OCI-LY3 (cell line): Measurements from ENCODE around the gene CISH.

Source experiments
- H2AFZ ChIP-seq: fragments of 200-600, 300-600 bp; shearing (Covaris generic); 2 replicates; pipeline ENCODE4 v1.6.0; 2014; ENCODE audit warnings: antibody characterized with exemption, low read depth, low read length
- H3K27ac ChIP-seq: fragments of 200-600, 300-600 bp; sonication (generic); 2 replicates; pipeline ENCODE4 v1.5.1; 2014; ENCODE audit warnings: mild to moderate bottlenecking, low read length, moderate library complexity, mixed read lengths
- H3K27me3 ChIP-seq: fragments of 200-600, 300-600 bp; sonication (generic); 2 replicates; pipeline ENCODE4 v1.6.1; 2014; ENCODE audit warnings: low read depth, low read length, mixed read lengths
- H3K36me3 ChIP-seq: fragments of 200-600, 300-600 bp; sonication (generic); replicated peaks from 2 replicates; pipeline ENCODE3; 2014; ENCODE audit warnings: low read depth, low read length, mixed read lengths
- H3K4me1 ChIP-seq: fragments of 300-600, 200-600 bp; sonication (generic); 2 replicates; pipeline ENCODE4 v1.6.1; 2014; ENCODE audit warnings: low read length, mixed read lengths
- H3K4me2 ChIP-seq: fragments of 200-600, 300-600 bp; sonication (generic); 2 replicates; pipeline ENCODE4 v1.6.1; 2014; ENCODE audit warnings: low read length, mixed read lengths
- H3K4me3 ChIP-seq: fragments of 300-600, 200-600 bp; sonication (generic); 2 replicates; pipeline ENCODE4 v1.5.1; 2014; ENCODE audit warnings: antibody characterized with exemption, mild to moderate bottlenecking, low read length, moderate library complexity
- H3K79me2 ChIP-seq: fragments of 300-600, 200-600 bp; shearing (Covaris generic); 2 replicates; pipeline ENCODE4 v1.6.1; 2014; ENCODE audit warnings: mild to moderate bottlenecking, low read length, mixed read lengths
- H3K9ac ChIP-seq: fragments of 300-600, 200-600 bp; shearing (Covaris generic); 2 replicates; pipeline ENCODE4 v1.6.0; 2014; ENCODE audit warnings: mild to moderate bottlenecking, low read length, moderate library complexity
- H3K9me3 ChIP-seq: fragments of 200-600, 300-600 bp; shearing (Covaris generic); 2 replicates; pipeline ENCODE4 v1.6.1; 2014; ENCODE audit warnings: low read length, mixed read lengths; ENCODE audit not compliant: insufficient read depth
- H4K20me1 ChIP-seq: fragments of 200-600, 300-600 bp; sonication (generic); 2 replicates; pipeline ENCODE4 v1.6.1; 2016; ENCODE audit warnings: low read length, mixed read lengths; ENCODE audit not compliant: insufficient read depth
- EZH2phosphoT487 ChIP-seq: fragments of 200-600 bp; shearing (Covaris generic); IDR thresholded peaks from 2 replicates; pipeline ENCODE4 v1.6.1; 2018; ENCODE audit warnings: antibody characterized with exemption, mixed run types, low read depth
- TF ChIP-seq, protein P1 (sequence below): fragments of 200-600, 300-600 bp; sonication (generic); IDR thresholded peaks from 2 replicates; pipeline ENCODE4 v1.5.1; 2014; ENCODE audit warnings: antibody characterized with exemption, low read length, low read depth

The CISH gene

GRCh38 chr3:50617911-50618481, 6.4 kb upstream of the CISH start:
- no peak overlapping the region for H3K27ac ChIP-seq

DNA sequence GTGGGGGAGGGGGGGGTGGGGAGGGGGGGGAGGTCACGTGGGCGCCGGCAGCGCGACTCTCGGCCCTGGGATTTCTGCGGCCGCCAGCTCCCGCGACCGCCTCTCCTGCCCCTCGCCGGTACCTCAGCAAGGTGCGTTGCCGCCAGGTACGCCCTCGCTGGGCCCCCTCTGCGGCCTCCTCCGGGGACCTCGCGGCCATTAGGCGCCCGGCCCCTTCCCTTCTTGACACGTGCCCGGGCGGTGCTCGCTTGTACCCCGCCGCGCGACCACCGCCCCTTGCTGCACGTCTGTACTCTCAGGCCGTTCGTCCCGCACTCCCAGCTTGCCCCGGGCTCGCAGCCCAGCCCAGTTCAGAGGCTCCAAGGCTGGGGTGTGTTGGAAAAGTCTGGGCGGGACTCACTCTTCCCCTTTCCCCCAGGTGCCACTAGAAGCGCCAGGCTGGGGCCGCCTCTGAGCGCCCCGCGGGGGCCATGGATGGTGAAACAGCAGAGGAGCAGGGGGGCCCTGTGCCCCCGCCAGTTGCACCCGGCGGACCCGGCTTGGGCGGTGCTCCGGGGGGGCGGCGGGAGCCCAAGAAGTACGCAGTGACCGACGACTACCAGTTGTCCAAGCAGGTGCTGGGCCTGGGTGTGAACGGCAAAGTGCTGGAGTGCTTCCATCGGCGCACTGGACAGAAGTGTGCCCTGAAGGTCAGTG, 5.7 kb upstream of the CISH start, which contains the start of gene MAPKAPK3:
Gene MAPKAPK3, plus strand, starts transcription at position 56 of the 696 bp plus-strand sequence. Its CDS starts 415 bp downstream, at position 471.
- peak within 1 kb of the TSS; percentile 98 for H3K4me2 ChIP-seq
- H3K9me3 ChIP-seq: no peaks in the 10 kb centered on the region
- peaks cover 29% of the 10 kb centered on the region for H3K79me2 ChIP-seq
- no peaks in the 10 kb centered on the region for H4K20me1 ChIP-seq
- H3K27ac ChIP-seq: peak within 1 kb of the TSS; percentile 62
- peak within 1 kb of the TSS; percentile 75 for H2AFZ ChIP-seq
- peaks cover 5% of the 10 kb centered on the region for H3K36me3 ChIP-seq
- H3K4me1 ChIP-seq: peaks cover 19% of the 10 kb centered on the region
- H3K9ac ChIP-seq: peak within 1 kb of the TSS; percentile 89
- H3K27me3 ChIP-seq: peaks cover 14% of the 10 kb centered on the region
- H3K4me3 ChIP-seq: peak within 1 kb of the TSS; percentile 85
- TF ChIP-seq EZH2phosphoT487: no peak
- TF ChIP-seq, protein P1, sequence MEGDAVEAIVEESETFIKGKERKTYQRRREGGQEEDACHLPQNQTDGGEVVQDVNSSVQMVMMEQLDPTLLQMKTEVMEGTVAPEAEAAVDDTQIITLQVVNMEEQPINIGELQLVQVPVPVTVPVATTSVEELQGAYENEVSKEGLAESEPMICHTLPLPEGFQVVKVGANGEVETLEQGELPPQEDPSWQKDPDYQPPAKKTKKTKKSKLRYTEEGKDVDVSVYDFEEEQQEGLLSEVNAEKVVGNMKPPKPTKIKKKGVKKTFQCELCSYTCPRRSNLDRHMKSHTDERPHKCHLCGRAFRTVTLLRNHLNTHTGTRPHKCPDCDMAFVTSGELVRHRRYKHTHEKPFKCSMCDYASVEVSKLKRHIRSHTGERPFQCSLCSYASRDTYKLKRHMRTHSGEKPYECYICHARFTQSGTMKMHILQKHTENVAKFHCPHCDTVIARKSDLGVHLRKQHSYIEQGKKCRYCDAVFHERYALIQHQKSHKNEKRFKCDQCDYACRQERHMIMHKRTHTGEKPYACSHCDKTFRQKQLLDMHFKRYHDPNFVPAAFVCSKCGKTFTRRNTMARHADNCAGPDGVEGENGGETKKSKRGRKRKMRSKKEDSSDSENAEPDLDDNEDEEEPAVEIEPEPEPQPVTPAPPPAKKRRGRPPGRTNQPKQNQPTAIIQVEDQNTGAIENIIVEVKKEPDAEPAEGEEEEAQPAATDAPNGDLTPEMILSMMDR: peak; percentile 23

More at GRCh38 chr3:50617911-50618481, 6.4 kb upstream of the CISH start:
- Histone ChIP-seq H3K9me3 (no peaks in the 10 kb centered on the region), H3K4me2 (peak overlapping the region; percentile 98), H3K4me3 (peak overlapping the region; percentile 85), H3K4me1 (peaks cover 14% of the 10 kb centered on the region), H2AFZ (peak overlapping the region; percentile 66; the same call in 1 of the 2 replicates), H4K20me1 (no peaks in the 10 kb centered on the region), H3K27me3 (peaks cover 6% of the 10 kb centered on the region), H3K9ac (peak overlapping the region; percentile 89), H3K79me2 (peaks cover 29% of the 10 kb centered on the region), H3K36me3 (peaks cover 12% of the 10 kb centered on the region)
- TF ChIP-seq EZH2phosphoT487: no peak
- TF ChIP-seq, protein P1: no peak

DNA sequence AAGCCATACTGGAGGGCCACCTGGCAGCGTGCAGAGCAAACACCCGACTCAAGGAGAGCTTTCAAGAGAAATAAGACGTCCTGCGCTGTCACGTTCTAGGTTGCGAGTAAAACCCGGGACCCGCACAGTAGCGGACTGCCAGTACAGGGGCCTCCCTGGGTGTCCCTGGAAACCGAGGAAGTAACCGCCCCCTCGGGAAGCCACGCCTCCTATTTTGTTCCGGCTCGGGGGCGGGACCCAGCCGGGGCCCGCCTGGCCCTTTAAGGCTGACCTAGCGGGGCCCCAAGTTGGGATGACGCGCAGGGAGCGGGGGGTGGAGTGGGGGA, 5.2 kb upstream of the CISH start:
- peak overlapping the region; percentile 75; the same call in 1 of the 2 replicates for H2AFZ ChIP-seq
- peak overlapping the region; percentile 98 for H3K4me2 ChIP-seq
- peaks cover 29% of the 10 kb centered on the region for H3K79me2 ChIP-seq
- H3K27me3 ChIP-seq: peaks cover 15% of the 10 kb centered on the region
- no peaks in the 10 kb centered on the region for H4K20me1 ChIP-seq
- peak overlapping the region; percentile 22 for H3K27ac ChIP-seq
- peaks cover 20% of the 10 kb centered on the region for H3K4me1 ChIP-seq
- H3K9ac ChIP-seq: peak overlapping the region; percentile 50
- H3K4me3 ChIP-seq: peak overlapping the region; percentile 83
- peaks cover 4% of the 10 kb centered on the region for H3K36me3 ChIP-seq
- no peaks in the 10 kb centered on the region for H3K9me3 ChIP-seq
- TF ChIP-seq EZH2phosphoT487: no peak
- TF ChIP-seq, protein P1: no peak

- Histone ChIP-seq H3K27ac (peak overlapping the region; percentile 22), H3K36me3 (peaks cover 4% of the 10 kb centered on the region), H3K79me2 (peaks cover 29% of the 10 kb centered on the region), H3K9ac (peak overlapping the region; percentile 50), H3K27me3 (peaks cover 15% of the 10 kb centered on the region), H4K20me1 (no peaks in the 10 kb centered on the region), H3K4me1 (peaks cover 22% of the 10 kb centered on the region), H2AFZ (peak overlapping the region; percentile 75; the same call in 1 of the 2 replicates), H3K9me3 (no peaks in the 10 kb centered on the region), H3K4me2 (peak overlapping the region; percentile 98), H3K4me3 (peak overlapping the region; percentile 83)
- no peak for TF ChIP-seq EZH2phosphoT487
- TF ChIP-seq, protein P1: peak; percentile 99
Measured at GRCh38 chr3:50616003-50616769, 4.6 kb upstream of the CISH start.
